Measurements from ENCODE around the gene MEIS1.

DNA sequence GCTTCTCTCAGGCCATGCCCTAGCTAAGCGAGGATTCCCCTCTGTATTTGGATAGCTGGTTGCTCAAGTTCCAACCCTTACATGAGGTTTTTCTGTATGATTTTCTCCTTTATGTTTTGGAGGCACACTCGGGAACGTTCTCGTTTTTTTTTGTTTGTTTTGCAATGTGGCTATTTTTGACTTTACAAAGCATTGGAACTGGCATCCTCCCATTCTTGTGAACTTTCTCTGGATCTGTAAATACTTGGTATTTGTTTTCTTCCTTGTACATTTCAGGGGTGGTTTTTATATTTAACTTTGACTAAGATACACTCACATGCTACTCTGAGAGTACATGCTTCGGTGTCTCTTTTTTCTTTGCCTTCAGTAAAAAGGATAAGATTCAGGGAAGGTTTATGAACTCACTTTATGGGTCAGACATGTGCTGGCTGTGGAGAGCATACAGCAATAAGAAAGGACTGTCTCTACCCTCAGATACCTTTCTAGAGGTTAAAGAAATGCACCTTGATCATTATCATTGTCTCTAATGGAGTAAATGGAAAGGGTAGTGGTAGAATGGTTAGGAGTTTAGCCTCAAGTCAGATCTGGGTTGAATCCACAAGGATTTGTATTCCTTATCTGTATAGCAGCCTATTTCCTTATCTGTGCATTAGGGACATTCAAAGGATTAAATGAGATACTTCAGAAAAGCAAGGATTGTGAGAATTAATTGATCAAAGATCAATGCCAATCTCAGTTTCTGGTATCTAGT is 61.9 kb downstream of the MEIS1 start:
- TF ChIP-seq CTCF (IDR thresholded peaks at IDR 0.05) (no peak), POLR2A (IDR thresholded peaks at IDR 0.05) (no peak)
